Endothelial cell of umbilical vein (primary cell): ENCODE data around the gene LMO7. TPM values are rescaled to one million over a fixed set of nuclear protein-coding genes. Genes with fewer than 3 reads are reported as not detected.

Experiments used
- BruUV-seq: library from RNA; stranded (reverse); fragments of 400-500 nt; replicated peaks from 2 replicates; lab custom pipeline; 2021; lab: Mats Ljungman, UMichigan
- CTCF ChIA-PET: fragments of 300-600, 350-600 bp; sonication (Branson Sonifier 250); formaldehyde crosslinking; loops from one replicate; lab custom pipeline; 2021; ENCODE audit warnings: antibody characterized with exemption, inconsistent platforms; lab: Charles Lee
- POLR2A ChIA-PET: fragments of 300-600, 350-600 bp; sonication (Branson Sonifier 250); formaldehyde crosslinking; loops from one replicate; lab custom pipeline; 2021; ENCODE audit warnings: antibody characterized with exemption, inconsistent platforms; lab: Charles Lee
- DNase-seq: peaks from one replicate; pipeline ENCODE4 v3.0.0-alpha.2; 2011; ENCODE audit warnings: low read depth, low spot score
- FAIRE-seq: peaks from 2 replicates; lab custom pipeline; 2011; peaks lifted over from hg19 to GRCh38; lab: Jason Lieb, UNC
- H2AFZ ChIP-seq: 2 replicates; pipeline ENCODE4 v1.6.0; 2012; ENCODE audit warnings: low read depth, low read length, control low read depth, inconsistent platforms
- H3K27ac ChIP-seq: 2 replicates; pipeline ENCODE4 v1.5.1; 2011; ENCODE audit warnings: low read depth, mild to moderate bottlenecking, control low read depth, low read length, moderate library complexity; ENCODE audit not compliant: insufficient read depth
- H3K27me3 ChIP-seq, 2 experiments: 2 replicates each; pipeline versions ENCODE4 v1.6.0 to v1.6.1; 2011; ENCODE audit warnings: low read length in 2 of 2, mixed read lengths in 1 of 2; ENCODE audit not compliant: control insufficient read depth in 2 of 2, insufficient read depth in 2 of 2
- H3K36me3 ChIP-seq, 2 experiments: 2 replicates in 1 of 2; 3 replicates in 1 of 2; pipeline ENCODE4 v1.5.1; 2011; ENCODE audit warnings: low read length in 2 of 2, mild to moderate bottlenecking in 1 of 2, moderate library complexity in 1 of 2; ENCODE audit not compliant: control insufficient read depth in 2 of 2, insufficient read depth in 2 of 2; ENCODE audit errors: extremely low read depth in 1 of 2
- H3K4me1 ChIP-seq: 3 replicates; pipeline ENCODE4 v1.5.1; 2011; ENCODE audit warnings: mild to moderate bottlenecking, low read length; ENCODE audit not compliant: control insufficient read depth, insufficient read depth; ENCODE audit errors: extremely low read depth
- H3K4me2 ChIP-seq: 2 replicates; pipeline ENCODE4 v1.6.1; 2011; ENCODE audit warnings: low read length, control low read depth, mixed read lengths; ENCODE audit not compliant: insufficient read depth
- H3K4me3 ChIP-seq, 3 experiments: fragments of 200-600 bp in 1 of 3; sonication (generic), shearing (Covaris generic) in 1 of 3; replicated peaks in 1 of 3; 2 replicates each; pipeline ENCODE4 v1.5.1; 2011 to 2016; ENCODE audit warnings: control low read depth in 3 of 3, low read length in 3 of 3, mild to moderate bottlenecking in 2 of 3, inconsistent platforms in 1 of 3, low read depth in 1 of 3, moderate library complexity in 1 of 3; ENCODE audit not compliant: insufficient read depth in 1 of 3
- H3K79me2 ChIP-seq: 2 replicates; pipeline ENCODE4 v1.6.0; 2012; ENCODE audit warnings: low read length, inconsistent platforms; ENCODE audit not compliant: control insufficient read depth, insufficient read depth
- H3K9ac ChIP-seq: replicated peaks from 2 replicates; pipeline ENCODE3; 2011; ENCODE audit warnings: low read length, control low read depth; ENCODE audit not compliant: insufficient read depth; ENCODE audit errors: extremely low read depth
- H3K9me1 ChIP-seq: replicated peaks from 3 replicates; pipeline ENCODE4 v1.6.0; 2011; ENCODE audit warnings: mild to moderate bottlenecking, low read length; ENCODE audit not compliant: control insufficient read depth, insufficient read depth; ENCODE audit errors: extremely low read depth
- H3K9me3 ChIP-seq: replicated peaks from 2 replicates; pipeline ENCODE4 v1.5.1; 2012; ENCODE audit warnings: low read length, inconsistent platforms; ENCODE audit not compliant: control insufficient read depth, insufficient read depth
- H4K20me1 ChIP-seq: replicated peaks from 2 replicates; pipeline ENCODE3; 2011; ENCODE audit warnings: mild to moderate bottlenecking, low read length; ENCODE audit not compliant: control insufficient read depth, insufficient read depth; ENCODE audit errors: extremely low read depth
- CTCF ChIP-seq, 2 donors: IDR thresholded peaks; 1 replicate in 1 of 2; 2 replicates in 1 of 2; pipeline ENCODE4 v1.5.1; 2011; ENCODE audit warnings: low read length in 2 of 2, mild to moderate bottlenecking in 2 of 2, moderate library complexity in 2 of 2, control low read depth in 1 of 2, inconsistent platforms in 1 of 2, low read depth in 1 of 2; ENCODE audit not compliant: insufficient read depth in 1 of 2; ENCODE audit errors: extremely low read depth in 1 of 2
- EZH2 ChIP-seq: IDR thresholded peaks from 2 replicates; pipeline ENCODE4 v1.6.1; 2012; ENCODE audit warnings: borderline replicate concordance, low read depth, mild to moderate bottlenecking, moderate library complexity, low read length, inconsistent platforms; ENCODE audit not compliant: severe bottlenecking
- FOS ChIP-seq: IDR thresholded peaks from 2 replicates; pipeline ENCODE4 v1.6.1; 2011; ENCODE audit warnings: mild to moderate bottlenecking, low read length, moderate library complexity, borderline replicate concordance; ENCODE audit not compliant: insufficient read depth
- GATA2 ChIP-seq: IDR thresholded peaks from 2 replicates; pipeline ENCODE4 v1.7.0; 2011; ENCODE audit warnings: low read depth, mild to moderate bottlenecking, moderate library complexity, mixed read lengths, low read length; ENCODE audit not compliant: insufficient read length, insufficient read depth
- MYC ChIP-seq: IDR thresholded peaks from one replicate; pipeline ENCODE4 v1.6.1; 2011; ENCODE audit warnings: mild to moderate bottlenecking, low read depth, low read length
- POLR2AphosphoS5 ChIP-seq: IDR thresholded peaks from 2 replicates; pipeline ENCODE4 v1.6.1; 2012; ENCODE audit warnings: low read depth, mild to moderate bottlenecking, control low read depth, low read length, moderate library complexity; ENCODE audit not compliant: insufficient read depth
- dilution Hi-C: fragments of 300-500 bp; cut with MboI; formaldehyde crosslinking; loops from one replicate; pipeline ENCODE4 v1.15.0; 2019; ENCODE audit warnings: low sequenced_read_pairs; ENCODE audit not compliant: extremely low pct_ligation_motif_present
- intact Hi-C: fragments of 100-400 bp; cut with micrococcal nuclease; formaldehyde crosslinking; loops from one replicate; pipeline ENCODE4 v1.10.0; 2022
- polyA plus RNA-seq, 4 experiments: library from polyadenylated mRNA; depleted of rRNA in 3 of 4; stranded (reverse) in 3 of 4; unstranded in 1 of 4; fragments of >200 nt; gene quantifications; 2 replicates each; pipeline versions ENCODE4 v1.2.1 to v1.2.3, GENCODE V29; 2011 to 2012; ENCODE audit warnings: missing spikeins in 1 of 4
- total RNA-seq: library from RNA; stranded (reverse); gene quantifications from 2 replicates; pipeline ENCODE4 v1.2.3, GENCODE V29; 2021

The LMO7 gene
- total and polyA plus RNA-seq, 2 donors (not counting 3 experiments of a cell fraction or from before 2014, with no cell fraction given), result 10.5 to 21.1 TPM

GRCh38 chr13:75882261-75882660 lies 246.1 kb downstream of the LMO7 start:
- POLR2A ChIA-PET, result no interaction called here
- intact Hi-C loops, result no loop called here
- no peak for FAIRE-seq

More at GRCh38 chr13:75882261-75882660, 246.1 kb downstream of the LMO7 start:
- CTCF ChIA-PET, result interaction anchor here (0.8 to 1.8 kb wide), 4 partner anchors 14 to 1022 kb away, joined by 3 to 5 read pairs (median 4); no protein-coding TSS in a partner anchor
- Histone ChIP-seq H3K79me2 (no peaks in the 10 kb centered on the region), H2AFZ (no peak overlapping the region), H3K9me1 (no peaks in the 10 kb centered on the region), H3K27ac (no peak overlapping the region), H3K4me1 (no peaks in the 10 kb centered on the region), H3K9me3 (no peaks in the 10 kb centered on the region), H3K27me3 (no peaks in the 10 kb centered on the region), H3K4me2 (no peak overlapping the region), H3K9ac (no peak overlapping the region), H3K4me3 (no peak overlapping the region), H4K20me1 (no peaks in the 10 kb centered on the region), H3K36me3 (no peaks in the 10 kb centered on the region)
- dilution Hi-C loops, result no loop called here
- DNase-seq, result no peak
- TF ChIP-seq CTCF (IDR thresholded peaks at IDR 0.05; ENCODE audit: extremely low read depth in 1 of 2, insufficient read depth in 1 of 2, low read depth in 1 of 2, low read length in 2 of 2), result no peak
- TF ChIP-seq MYC, result no peak
- TF ChIP-seq EZH2, result no peak
- no peak for TF ChIP-seq GATA2
- TF ChIP-seq POLR2AphosphoS5, result no peak
- no peak for TF ChIP-seq FOS
- no TSS peak for BruUV-seq
